NCI-H2107 treated with DMSO at 0.1 percent for 48 hours (cell line): Measurements from ENCODE around the gene SH2D3C.

Source experiments
- DNase-seq: peaks from one replicate; lab custom pipeline; 2025; ENCODE audit not compliant: unreplicated experiment; lab: John Stamatoyannopoulos, UW

The SH2D3C gene

GRCh38 chr9:127703289-127703946 lies 75.0 kb downstream of the SH2D3C start:
- no peak for DNase-seq

GRCh38 chr9:127700594-127701255 lies 77.7 kb downstream of the SH2D3C start:
- DNase-seq: no peak

- no peak for DNase-seq
These were observed 78.3 kb downstream of the SH2D3C start for GRCh38 chr9:127700140-127700539.

GRCh38 chr9:127698985-127699670 lies 79.3 kb downstream of the SH2D3C start:
- DNase-seq: peak; percentile 40

GRCh38 chr9:127698386-127698785 lies 80.1 kb downstream of the SH2D3C start:
- no peak for DNase-seq

- DNase-seq: no peak
These were observed 80.9 kb downstream of the SH2D3C start for GRCh38 chr9:127697575-127697974.

GRCh38 chr9:127694890-127695720 lies 83.4 kb downstream of the SH2D3C start:
- DNase-seq: no peak

GRCh38 chr9:127693697-127694096 lies 84.8 kb downstream of the SH2D3C start:
- DNase-seq: no peak

- DNase-seq: no peak
These were observed 85.3 kb downstream of the SH2D3C start for GRCh38 chr9:127693143-127693542.

- no peak for DNase-seq
These were observed 86.4 kb downstream of the SH2D3C start for GRCh38 chr9:127692071-127692470.

GRCh38 chr9:127690735-127691134 lies 87.7 kb downstream of the SH2D3C start:
- DNase-seq: no peak

- DNase-seq: no peak
These were observed 89.0 kb downstream of the SH2D3C start for GRCh38 chr9:127689329-127690000.
